22Rv1 (cell line): ENCODE results near the gene OLAH.

Source experiments
- H3K27ac ChIP-seq: fragments of 450-650 bp; 2 replicates; pipeline ENCODE4 v1.5.1; 2017
- CTCF ChIP-seq: fragments of 450-650 bp; IDR thresholded peaks from 2 replicates; pipeline ENCODE4 v1.5.1; 2017; ENCODE audit warnings: mild to moderate bottlenecking
- ZFX ChIP-seq: fragments of 450-650 bp; IDR thresholded peaks from 2 replicates; pipeline ENCODE4 v1.6.1; 2017; ENCODE audit warnings: antibody characterized with exemption, borderline replicate concordance

Gene OLAH

GRCh38 chr10:15035385-15036301, 8.1 kb upstream of the OLAH start:
- TF ChIP-seq ZFX = no peak
- no peak for TF ChIP-seq CTCF
- no peak overlapping the region for H3K27ac ChIP-seq

- H3K27ac ChIP-seq = no peak overlapping the region
- TF ChIP-seq CTCF (no peak), ZFX (no peak)
These were observed 6.1 kb upstream of the OLAH start for GRCh38 chr10:15037691-15038090.

- TF ChIP-seq ZFX (no peak), CTCF (no peak)
- H3K27ac ChIP-seq = no peak overlapping the region
These were observed 5.3 kb upstream of the OLAH start for GRCh38 chr10:15038416-15038815.

- no peak overlapping the region for H3K27ac ChIP-seq
- TF ChIP-seq ZFX (no peak), CTCF (no peak)
These were observed 1.6 kb downstream of the OLAH start for GRCh38 chr10:15045380-15045779.

- TF ChIP-seq ZFX (no peak), CTCF (no peak)
- no peak overlapping the region for H3K27ac ChIP-seq
These were observed 2.9 kb downstream of the OLAH start for GRCh38 chr10:15046626-15047025.

- H3K27ac ChIP-seq = no peak overlapping the region
- TF ChIP-seq CTCF = no peak
- no peak for TF ChIP-seq ZFX
These were observed 5.8 kb downstream of the OLAH start for GRCh38 chr10:15049533-15049932.

GRCh38 chr10:15052121-15052520, 8.4 kb downstream of the OLAH start:
- TF ChIP-seq ZFX = no peak
- TF ChIP-seq CTCF = no peak
- no peak overlapping the region for H3K27ac ChIP-seq
